ENCODE results near the gene NUAK2.

NUAK2 gene

GRCh38 chr1:205337481-205337880 is 15.9 kb upstream of the NUAK2 start (continued):
- TF ChIP-seq, protein P1, sequence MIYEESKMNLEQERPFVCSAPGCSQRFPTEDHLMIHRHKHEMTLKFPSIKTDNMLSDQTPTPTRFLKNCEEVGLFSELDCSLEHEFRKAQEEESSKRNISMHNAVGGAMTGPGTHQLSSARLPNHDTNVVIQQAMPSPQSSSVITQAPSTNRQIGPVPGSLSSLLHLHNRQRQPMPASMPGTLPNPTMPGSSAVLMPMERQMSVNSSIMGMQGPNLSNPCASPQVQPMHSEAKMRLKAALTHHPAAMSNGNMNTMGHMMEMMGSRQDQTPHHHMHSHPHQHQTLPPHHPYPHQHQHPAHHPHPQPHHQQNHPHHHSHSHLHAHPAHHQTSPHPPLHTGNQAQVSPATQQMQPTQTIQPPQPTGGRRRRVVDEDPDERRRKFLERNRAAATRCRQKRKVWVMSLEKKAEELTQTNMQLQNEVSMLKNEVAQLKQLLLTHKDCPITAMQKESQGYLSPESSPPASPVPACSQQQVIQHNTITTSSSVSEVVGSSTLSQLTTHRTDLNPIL (CRISPR knock-in tag; IDR thresholded peaks at IDR 0.05; ENCODE audit: low read depth): no peak

- TF ChIP-seq ZNF8 (CRISPR knock-in tag; IDR thresholded peaks at IDR 0.05) (no peak), ZFP3 (CRISPR knock-in tag; IDR thresholded peaks at IDR 0.05) (no peak), CSDC2 (CRISPR knock-in tag; IDR thresholded peaks at IDR 0.05) (no peak), CSRNP3 (CRISPR knock-in tag; IDR thresholded peaks at IDR 0.05) (no peak), BACH2 (CRISPR knock-in tag; IDR thresholded peaks at IDR 0.05; ENCODE audit: borderline replicate concordance) (no peak), OSR1 (CRISPR knock-in tag; IDR thresholded peaks at IDR 0.05) (no peak), ZC3H10 (CRISPR knock-in tag; IDR thresholded peaks at IDR 0.05) (no peak), ESRRG (CRISPR knock-in tag; IDR thresholded peaks at IDR 0.05) (no peak), ZNF565 (CRISPR knock-in tag; conservative IDR thresholded peaks at IDR 0.05; ENCODE audit: low read depth) (no peak), POU6F1 (CRISPR knock-in tag; IDR thresholded peaks at IDR 0.05; ENCODE audit: borderline replicate concordance, low read depth) (no peak), RARB (CRISPR knock-in tag; IDR thresholded peaks at IDR 0.05) (no peak), GLIS3 (CRISPR knock-in tag; IDR thresholded peaks at IDR 0.05) (no peak), PATZ1 (CRISPR knock-in tag; IDR thresholded peaks at IDR 0.05; ENCODE audit: borderline replicate concordance) (no peak), ZFP30 (CRISPR knock-in tag; IDR thresholded peaks at IDR 0.05) (no peak), ARNTL (CRISPR knock-in tag; IDR thresholded peaks at IDR 0.05; ENCODE audit: borderline replicate concordance, low read depth) (no peak), SNAI2 (CRISPR knock-in tag; IDR thresholded peaks at IDR 0.05) (no peak), TCF4 (CRISPR knock-in tag; IDR thresholded peaks at IDR 0.05; ENCODE audit: borderline replicate concordance) (no peak), ISL1 (CRISPR knock-in tag; IDR thresholded peaks at IDR 0.05) (no peak)
- TF ChIP-seq, protein P1 (CRISPR knock-in tag; IDR thresholded peaks at IDR 0.05; ENCODE audit: low read depth): no peak
- TF ChIP-seq, protein P2, sequence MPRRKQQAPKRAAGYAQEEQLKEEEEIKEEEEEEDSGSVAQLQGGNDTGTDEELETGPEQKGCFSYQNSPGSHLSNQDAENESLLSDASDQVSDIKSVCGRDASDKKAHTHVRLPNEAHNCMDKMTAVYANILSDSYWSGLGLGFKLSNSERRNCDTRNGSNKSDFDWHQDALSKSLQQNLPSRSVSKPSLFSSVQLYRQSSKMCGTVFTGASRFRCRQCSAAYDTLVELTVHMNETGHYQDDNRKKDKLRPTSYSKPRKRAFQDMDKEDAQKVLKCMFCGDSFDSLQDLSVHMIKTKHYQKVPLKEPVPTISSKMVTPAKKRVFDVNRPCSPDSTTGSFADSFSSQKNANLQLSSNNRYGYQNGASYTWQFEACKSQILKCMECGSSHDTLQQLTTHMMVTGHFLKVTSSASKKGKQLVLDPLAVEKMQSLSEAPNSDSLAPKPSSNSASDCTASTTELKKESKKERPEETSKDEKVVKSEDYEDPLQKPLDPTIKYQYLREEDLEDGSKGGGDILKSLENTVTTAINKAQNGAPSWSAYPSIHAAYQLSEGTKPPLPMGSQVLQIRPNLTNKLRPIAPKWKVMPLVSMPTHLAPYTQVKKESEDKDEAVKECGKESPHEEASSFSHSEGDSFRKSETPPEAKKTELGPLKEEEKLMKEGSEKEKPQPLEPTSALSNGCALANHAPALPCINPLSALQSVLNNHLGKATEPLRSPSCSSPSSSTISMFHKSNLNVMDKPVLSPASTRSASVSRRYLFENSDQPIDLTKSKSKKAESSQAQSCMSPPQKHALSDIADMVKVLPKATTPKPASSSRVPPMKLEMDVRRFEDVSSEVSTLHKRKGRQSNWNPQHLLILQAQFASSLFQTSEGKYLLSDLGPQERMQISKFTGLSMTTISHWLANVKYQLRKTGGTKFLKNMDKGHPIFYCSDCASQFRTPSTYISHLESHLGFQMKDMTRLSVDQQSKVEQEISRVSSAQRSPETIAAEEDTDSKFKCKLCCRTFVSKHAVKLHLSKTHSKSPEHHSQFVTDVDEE (CRISPR knock-in tag; IDR thresholded peaks at IDR 0.05): no peak
- ATAC-seq: peak; percentile 98
Observed at GRCh38 chr1:205335692-205336091, 14.1 kb upstream of the NUAK2 start.

All from SK-N-SH treated with all-trans-retinoic acid at 6 μM for 48 hours (cell line).